Smooth muscle cell (in vitro differentiated cells): ENCODE measurements around the gene CCL22. TPM values are rescaled to one million over a fixed set of nuclear protein-coding genes. Genes with fewer than 3 reads are reported as not detected.

Source experiments
- DNase-seq: peaks from one replicate; lab custom pipeline; 2025; ENCODE audit not compliant: unreplicated experiment; lab: John Stamatoyannopoulos, UW
- H2AFZ ChIP-seq: fragments of 200-600 bp; sonication (generic); 2 replicates; pipeline ENCODE4 v1.6.0; 2016; ENCODE audit warnings: antibody characterized with exemption, low read depth, mild to moderate bottlenecking
- H3F3A ChIP-seq: fragments of 200-600 bp; sonication (generic); 2 replicates; pipeline ENCODE4 v1.6.0; 2017; ENCODE audit warnings: antibody characterized with exemption, low read depth
- H3K27ac ChIP-seq: fragments of 200-600 bp; sonication (generic); 2 replicates; pipeline ENCODE4 v1.5.1; 2016; ENCODE audit warnings: low read depth, mild to moderate bottlenecking
- H3K27me3 ChIP-seq: fragments of 200-600 bp; sonication (generic); 2 replicates; pipeline ENCODE4 v1.6.1; 2016; ENCODE audit warnings: low read depth, mild to moderate bottlenecking
- H3K36me3 ChIP-seq: fragments of 200-600 bp; sonication (generic); 2 replicates; pipeline ENCODE4 v1.5.1; 2016; ENCODE audit warnings: low read depth
- H3K4me1 ChIP-seq: fragments of 200-600 bp; sonication (generic); 2 replicates; pipeline ENCODE4 v1.5.1; 2016; ENCODE audit warnings: low read depth
- H3K4me2 ChIP-seq: fragments of 200-600 bp; sonication (generic); 2 replicates; pipeline ENCODE4 v1.6.0; 2016; ENCODE audit warnings: mild to moderate bottlenecking
- H3K4me3 ChIP-seq: fragments of 200-600 bp; sonication (generic); 2 replicates; pipeline ENCODE4 v1.5.1; 2016; ENCODE audit warnings: mild to moderate bottlenecking
- H3K79me2 ChIP-seq: fragments of 200-600 bp; sonication (generic); 2 replicates; pipeline ENCODE4 v1.6.0; 2016; ENCODE audit warnings: low read depth, mild to moderate bottlenecking
- H3K9ac ChIP-seq: fragments of 200-600 bp; sonication (generic); 2 replicates; pipeline ENCODE4 v1.6.0; 2016; ENCODE audit warnings: low read depth
- H3K9me3 ChIP-seq: fragments of 200-600 bp; sonication (generic); replicated peaks from 2 replicates; pipeline ENCODE4 v1.5.1; 2016; ENCODE audit warnings: low read depth
- H4K20me1 ChIP-seq: fragments of 200-600 bp; sonication (generic); 2 replicates; pipeline ENCODE4 v1.6.0; 2016; ENCODE audit warnings: low read depth
- WGBS: methylation state at CpG from one replicate; pipeline ENCODE4 v1.1.7; 2016; ENCODE audit warnings: low lambda C conversion rate; 5-methylcytosine and 5-hydroxymethylcytosine counted together
- polyA plus RNA-seq: library from polyadenylated mRNA; unstranded; fragments of >200 nt; fragmentation: Nextera tagmentation; extraction: Ambion mirVana; gene quantifications from 2 replicates; pipeline ENCODE4 v1.2.1, GENCODE V29; 2016
- total RNA-seq: library from RNA; depleted of rRNA; stranded (reverse); fragments of >200 nt; gene quantifications from 2 replicates; pipeline ENCODE4 v1.2.3, GENCODE V29; 2014
- TF ChIP-seq, protein P1 (sequence below): fragments of 200-600 bp; sonication (generic); IDR thresholded peaks from 2 replicates; pipeline ENCODE4 v1.5.1; 2017; ENCODE audit warnings: borderline replicate concordance, mild to moderate bottlenecking, antibody characterized with exemption; ENCODE audit not compliant: insufficient read depth, poor library complexity, severe bottlenecking

CCL22 gene
- total and polyA plus RNA-seq, 2 experiments from 2014 or later: not detected

GRCh38 chr16:57331355-57331754, 27.2 kb upstream of the CCL22 start:
- TF ChIP-seq, protein P1, sequence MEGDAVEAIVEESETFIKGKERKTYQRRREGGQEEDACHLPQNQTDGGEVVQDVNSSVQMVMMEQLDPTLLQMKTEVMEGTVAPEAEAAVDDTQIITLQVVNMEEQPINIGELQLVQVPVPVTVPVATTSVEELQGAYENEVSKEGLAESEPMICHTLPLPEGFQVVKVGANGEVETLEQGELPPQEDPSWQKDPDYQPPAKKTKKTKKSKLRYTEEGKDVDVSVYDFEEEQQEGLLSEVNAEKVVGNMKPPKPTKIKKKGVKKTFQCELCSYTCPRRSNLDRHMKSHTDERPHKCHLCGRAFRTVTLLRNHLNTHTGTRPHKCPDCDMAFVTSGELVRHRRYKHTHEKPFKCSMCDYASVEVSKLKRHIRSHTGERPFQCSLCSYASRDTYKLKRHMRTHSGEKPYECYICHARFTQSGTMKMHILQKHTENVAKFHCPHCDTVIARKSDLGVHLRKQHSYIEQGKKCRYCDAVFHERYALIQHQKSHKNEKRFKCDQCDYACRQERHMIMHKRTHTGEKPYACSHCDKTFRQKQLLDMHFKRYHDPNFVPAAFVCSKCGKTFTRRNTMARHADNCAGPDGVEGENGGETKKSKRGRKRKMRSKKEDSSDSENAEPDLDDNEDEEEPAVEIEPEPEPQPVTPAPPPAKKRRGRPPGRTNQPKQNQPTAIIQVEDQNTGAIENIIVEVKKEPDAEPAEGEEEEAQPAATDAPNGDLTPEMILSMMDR: no peak
- Histone ChIP-seq H3K36me3 (no peaks in the 10 kb centered on the region), H3K9me3 (no peaks in the 10 kb centered on the region), H2AFZ (no peak overlapping the region), H3K4me3 (no peak overlapping the region), H3K27me3 (peaks cover 4% of the 10 kb centered on the region), H3F3A (no peaks in the 10 kb centered on the region), H3K79me2 (no peaks in the 10 kb centered on the region), H4K20me1 (no peaks in the 10 kb centered on the region), H3K4me1 (no peaks in the 10 kb centered on the region), H3K27ac (no peak overlapping the region), H3K4me2 (no peak overlapping the region), H3K9ac (no peak overlapping the region)
- WGBS: 92% methylated on average over 3 of the region's 3 CpGs
- DNase-seq: no peak

DNA sequence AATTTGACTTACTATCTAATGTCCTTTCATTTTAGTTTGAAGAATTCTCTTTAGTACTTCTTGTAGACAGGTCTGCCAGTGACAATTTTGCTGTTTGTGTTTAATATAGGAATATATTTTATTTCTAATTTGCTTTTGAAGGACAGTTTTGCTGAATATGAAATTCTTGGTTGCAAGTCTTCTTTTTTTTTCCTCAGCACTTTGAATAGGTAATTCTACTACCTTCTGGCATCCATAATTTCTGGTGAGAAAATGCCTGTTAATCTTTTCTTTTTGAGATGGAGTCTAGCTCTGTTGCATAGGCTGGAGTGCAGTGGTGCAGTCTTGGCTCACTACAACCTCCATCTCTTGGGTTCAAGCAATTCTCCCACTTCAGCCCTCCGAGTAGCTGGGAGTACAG, 25.2 kb upstream of the CCL22 start:
- TF ChIP-seq, protein P1: no peak
- Histone ChIP-seq H4K20me1 (no peaks in the 10 kb centered on the region), H3K9me3 (no peaks in the 10 kb centered on the region), H3K9ac (no peak overlapping the region), H2AFZ (no peak overlapping the region), H3K4me1 (no peaks in the 10 kb centered on the region), H3K79me2 (no peaks in the 10 kb centered on the region), H3K27ac (no peak overlapping the region), H3K4me2 (no peak overlapping the region), H3F3A (no peaks in the 10 kb centered on the region), H3K27me3 (peaks cover 4% of the 10 kb centered on the region), H3K4me3 (no peak overlapping the region), H3K36me3 (no peaks in the 10 kb centered on the region)
- no peak for DNase-seq
- 83% methylated on average over 1 of the region's 1 CpG for WGBS

- H3K4me1 ChIP-seq: no peaks in the 10 kb centered on the region
- H3K9ac ChIP-seq: no peak overlapping the region
- TF ChIP-seq, protein P1: no peak
- H3K4me3 ChIP-seq: no peak overlapping the region
- no peaks in the 10 kb centered on the region for H3F3A ChIP-seq
- no peak overlapping the region for H2AFZ ChIP-seq
- no peaks in the 10 kb centered on the region for H3K9me3 ChIP-seq
- H3K27ac ChIP-seq: no peak overlapping the region
- no peaks in the 10 kb centered on the region for H3K79me2 ChIP-seq
- no peaks in the 10 kb centered on the region for H3K36me3 ChIP-seq
- no peak overlapping the region for H3K4me2 ChIP-seq
- DNase-seq: no peak
- 97% methylated on average over 4 of the region's 4 CpGs for WGBS
- H3K27me3 ChIP-seq: peaks cover 4% of the 10 kb centered on the region
- H4K20me1 ChIP-seq: no peaks in the 10 kb centered on the region
Measured at GRCh38 chr16:57335366-57335765, 23.2 kb upstream of the CCL22 start.

GRCh38 chr16:57341062-57341440, 17.5 kb upstream of the CCL22 start:
- H3K79me2 ChIP-seq: no peaks in the 10 kb centered on the region
- H3K4me3 ChIP-seq: no peak overlapping the region
- H3K9me3 ChIP-seq: no peaks in the 10 kb centered on the region
- H3K27me3 ChIP-seq: no peaks in the 10 kb centered on the region
- no peaks in the 10 kb centered on the region for H4K20me1 ChIP-seq
- TF ChIP-seq, protein P1: no peak
- WGBS: 92% methylated on average over 6 of the region's 6 CpGs
- H3K4me2 ChIP-seq: peak overlapping the region; percentile 60
- no peak for DNase-seq
- peak overlapping the region; percentile 71 for H3K27ac ChIP-seq
- H3K9ac ChIP-seq: no peak overlapping the region
- H3K4me1 ChIP-seq: no peaks in the 10 kb centered on the region
- H3F3A ChIP-seq: peaks cover 9% of the 10 kb centered on the region
- no peak overlapping the region for H2AFZ ChIP-seq
- H3K36me3 ChIP-seq: no peaks in the 10 kb centered on the region
